Measurements from ENCODE around the gene CABP4.
A peak's percentile ranks its signal among the peaks of the same experiment; 100 is the strongest.

DNA sequence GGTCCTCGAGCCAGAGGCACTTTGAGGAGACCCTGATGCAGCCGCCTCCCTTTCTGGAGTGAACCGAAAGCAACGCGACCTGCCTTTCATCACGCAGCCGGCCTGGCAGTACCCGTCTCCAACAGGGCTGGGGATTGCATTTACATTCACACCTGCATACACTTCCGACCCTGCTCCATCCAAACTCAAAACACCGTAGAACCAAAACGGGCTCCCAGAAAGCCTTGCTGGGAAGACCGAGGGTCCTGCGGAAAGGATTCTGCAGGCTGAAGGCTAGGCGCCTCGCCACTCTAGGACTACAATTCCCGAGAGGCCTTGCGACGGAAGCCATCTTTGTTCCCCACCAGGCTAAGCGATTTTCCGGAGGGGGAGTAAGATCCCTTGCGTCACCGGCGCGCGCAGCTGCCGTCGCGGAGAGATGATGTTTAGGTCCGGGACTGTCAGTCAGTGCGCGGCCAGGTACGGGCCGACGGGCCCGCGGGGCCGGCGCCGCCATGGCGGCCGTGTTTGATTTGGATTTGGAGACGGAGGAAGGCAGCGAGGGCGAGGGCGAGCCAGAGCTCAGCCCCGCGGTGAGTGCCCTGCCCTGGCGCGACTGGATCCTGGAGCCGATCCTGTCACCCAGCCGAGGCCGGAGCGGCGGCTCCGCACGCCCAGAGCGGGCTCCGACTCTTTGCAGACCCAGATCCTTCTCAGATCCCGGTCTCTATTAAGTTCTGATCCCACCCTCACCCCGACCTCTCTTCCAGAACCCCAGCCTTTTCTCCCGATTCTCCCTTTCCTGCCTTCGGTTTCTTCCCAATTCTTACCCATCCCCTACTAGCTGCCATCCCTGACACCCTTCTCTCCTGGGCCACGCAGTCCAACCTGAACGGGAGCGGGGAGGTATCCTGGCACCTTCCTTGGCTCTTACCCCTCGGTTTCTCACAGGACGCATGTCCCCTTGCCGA is 26.8 kb upstream of the CABP4 start, which contains the start of gene RPS6KB2:
- TF ChIP-seq, protein P1, sequence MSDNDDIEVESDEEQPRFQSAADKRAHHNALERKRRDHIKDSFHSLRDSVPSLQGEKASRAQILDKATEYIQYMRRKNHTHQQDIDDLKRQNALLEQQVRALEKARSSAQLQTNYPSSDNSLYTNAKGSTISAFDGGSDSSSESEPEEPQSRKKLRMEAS (IDR thresholded peaks at IDR 0.05), result no peak
- TF ChIP-seq EZH2phosphoT487 (IDR thresholded peaks at IDR 0.05; ENCODE audit: borderline replicate concordance) (no peak), POLR2A (IDR thresholded peaks at IDR 0.05; ENCODE audit: borderline replicate concordance, extremely low read depth, insufficient read depth, insufficient read length) (peak; percentile 52), POLR2AphosphoS5 (IDR thresholded peaks at IDR 0.05; ENCODE audit: low read depth, low read length) (peak; percentile 94), ZFX (IDR thresholded peaks at IDR 0.05) (peak; percentile 86; the same call in 1 of the 2 replicates), SIN3A (IDR thresholded peaks at IDR 0.05; ENCODE audit: low read depth) (no peak), EGR1 (IDR thresholded peaks at IDR 0.05; ENCODE audit: low read depth) (peak; percentile 80)
- TF ChIP-seq, protein P2, sequence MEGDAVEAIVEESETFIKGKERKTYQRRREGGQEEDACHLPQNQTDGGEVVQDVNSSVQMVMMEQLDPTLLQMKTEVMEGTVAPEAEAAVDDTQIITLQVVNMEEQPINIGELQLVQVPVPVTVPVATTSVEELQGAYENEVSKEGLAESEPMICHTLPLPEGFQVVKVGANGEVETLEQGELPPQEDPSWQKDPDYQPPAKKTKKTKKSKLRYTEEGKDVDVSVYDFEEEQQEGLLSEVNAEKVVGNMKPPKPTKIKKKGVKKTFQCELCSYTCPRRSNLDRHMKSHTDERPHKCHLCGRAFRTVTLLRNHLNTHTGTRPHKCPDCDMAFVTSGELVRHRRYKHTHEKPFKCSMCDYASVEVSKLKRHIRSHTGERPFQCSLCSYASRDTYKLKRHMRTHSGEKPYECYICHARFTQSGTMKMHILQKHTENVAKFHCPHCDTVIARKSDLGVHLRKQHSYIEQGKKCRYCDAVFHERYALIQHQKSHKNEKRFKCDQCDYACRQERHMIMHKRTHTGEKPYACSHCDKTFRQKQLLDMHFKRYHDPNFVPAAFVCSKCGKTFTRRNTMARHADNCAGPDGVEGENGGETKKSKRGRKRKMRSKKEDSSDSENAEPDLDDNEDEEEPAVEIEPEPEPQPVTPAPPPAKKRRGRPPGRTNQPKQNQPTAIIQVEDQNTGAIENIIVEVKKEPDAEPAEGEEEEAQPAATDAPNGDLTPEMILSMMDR (IDR thresholded peaks at IDR 0.05 in 2 of 3, conservative IDR thresholded peaks at IDR 0.05 in 1 of 3; ENCODE audit: borderline replicate concordance in 1 of 3, insufficient read depth in 1 of 3, low read depth in 2 of 3, low read length in 2 of 3), result no peak
- TF ChIP-seq, protein P3, sequence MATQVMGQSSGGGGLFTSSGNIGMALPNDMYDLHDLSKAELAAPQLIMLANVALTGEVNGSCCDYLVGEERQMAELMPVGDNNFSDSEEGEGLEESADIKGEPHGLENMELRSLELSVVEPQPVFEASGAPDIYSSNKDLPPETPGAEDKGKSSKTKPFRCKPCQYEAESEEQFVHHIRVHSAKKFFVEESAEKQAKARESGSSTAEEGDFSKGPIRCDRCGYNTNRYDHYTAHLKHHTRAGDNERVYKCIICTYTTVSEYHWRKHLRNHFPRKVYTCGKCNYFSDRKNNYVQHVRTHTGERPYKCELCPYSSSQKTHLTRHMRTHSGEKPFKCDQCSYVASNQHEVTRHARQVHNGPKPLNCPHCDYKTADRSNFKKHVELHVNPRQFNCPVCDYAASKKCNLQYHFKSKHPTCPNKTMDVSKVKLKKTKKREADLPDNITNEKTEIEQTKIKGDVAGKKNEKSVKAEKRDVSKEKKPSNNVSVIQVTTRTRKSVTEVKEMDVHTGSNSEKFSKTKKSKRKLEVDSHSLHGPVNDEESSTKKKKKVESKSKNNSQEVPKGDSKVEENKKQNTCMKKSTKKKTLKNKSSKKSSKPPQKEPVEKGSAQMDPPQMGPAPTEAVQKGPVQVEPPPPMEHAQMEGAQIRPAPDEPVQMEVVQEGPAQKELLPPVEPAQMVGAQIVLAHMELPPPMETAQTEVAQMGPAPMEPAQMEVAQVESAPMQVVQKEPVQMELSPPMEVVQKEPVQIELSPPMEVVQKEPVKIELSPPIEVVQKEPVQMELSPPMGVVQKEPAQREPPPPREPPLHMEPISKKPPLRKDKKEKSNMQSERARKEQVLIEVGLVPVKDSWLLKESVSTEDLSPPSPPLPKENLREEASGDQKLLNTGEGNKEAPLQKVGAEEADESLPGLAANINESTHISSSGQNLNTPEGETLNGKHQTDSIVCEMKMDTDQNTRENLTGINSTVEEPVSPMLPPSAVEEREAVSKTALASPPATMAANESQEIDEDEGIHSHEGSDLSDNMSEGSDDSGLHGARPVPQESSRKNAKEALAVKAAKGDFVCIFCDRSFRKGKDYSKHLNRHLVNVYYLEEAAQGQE (IDR thresholded peaks at IDR 0.05; ENCODE audit: low read depth), result no peak
- TF ChIP-seq, protein P4, sequence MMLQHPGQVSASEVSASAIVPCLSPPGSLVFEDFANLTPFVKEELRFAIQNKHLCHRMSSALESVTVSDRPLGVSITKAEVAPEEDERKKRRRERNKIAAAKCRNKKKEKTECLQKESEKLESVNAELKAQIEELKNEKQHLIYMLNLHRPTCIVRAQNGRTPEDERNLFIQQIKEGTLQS (IDR thresholded peaks at IDR 0.05), result no peak

Measured in HCT116 (cell line).